ENCODE data around the gene PGAM2. TPM values are rescaled to one million over a fixed set of nuclear protein-coding genes. Genes with fewer than 3 reads are reported as not detected.

The PGAM2 gene
- total and polyA plus RNA-seq, 2 experiments from 2014 or later, result not detected

- H3K9ac ChIP-seq, result no peak overlapping the region
- no peak overlapping the region for H3K4me2 ChIP-seq (ENCODE audit: unreplicated experiment)
- no peaks in the 10 kb centered on the region; the same call in 1 of the 2 replicates for H3K36me3 ChIP-seq (ENCODE audit: low read depth)
- peaks cover 34% of the 10 kb centered on the region for H3K4me1 ChIP-seq (ENCODE audit: insufficient read depth)
- no peaks in the 10 kb centered on the region for H4K20me1 ChIP-seq (ENCODE audit: insufficient read depth)
- H3K9me2 ChIP-seq (ENCODE audit: insufficient read depth), result no peaks in the 10 kb centered on the region
- H3K9me3 ChIP-seq (ENCODE audit: low read depth), result no peaks in the 10 kb centered on the region
- H3K27me3 ChIP-seq (replicated peaks; ENCODE audit: insufficient read depth), result no peaks in the 10 kb centered on the region
- TF ChIP-seq EZH2 (IDR thresholded peaks at IDR 0.05; ENCODE audit: insufficient read depth, poor library complexity, severe bottlenecking) (no peak), EZH2phosphoT487 (IDR thresholded peaks at IDR 0.05; ENCODE audit: insufficient read depth, low read depth) (no peak)
- peak overlapping the region; percentile 69 for H3K27ac ChIP-seq
- no peak overlapping the region for H3K4me3 ChIP-seq
- H3F3A ChIP-seq (ENCODE audit: insufficient read depth), result peaks cover 48% of the 10 kb centered on the region
- 96 to 99% methylated on average over 17 of the region's 17 CpGs for WGBS, 2 experiments (ENCODE audit: low coverage in 1 of 2, low lambda C conversion rate in 2 of 2, missing lambda C conversion rate in 2 of 2)
- peaks cover 5% of the 10 kb centered on the region; the same call in 1 of the 2 replicates for H3K79me2 ChIP-seq (ENCODE audit: insufficient read depth)
- in situ Hi-C loops (cut with MboI), result loop anchor here (10.0 kb wide), 1 partner anchor 119 kb away; no protein-coding TSS in a partner anchor
- no peak for DNase-seq
- H2AFZ ChIP-seq, result no peak overlapping the region
Measured at GRCh38 chr7:44075296-44076075, 10.1 kb upstream of the PGAM2 start.

GRCh38 chr7:44074349-44074695, 9.0 kb upstream of the PGAM2 start:
- Histone ChIP-seq H2AFZ (no peak overlapping the region), H3K4me3 (no peak overlapping the region), H3K36me3 (ENCODE audit: low read depth) (no peaks in the 10 kb centered on the region; the same call in 1 of the 2 replicates), H3K9me3 (ENCODE audit: low read depth) (no peaks in the 10 kb centered on the region), H3K27me3 (replicated peaks; ENCODE audit: insufficient read depth) (no peaks in the 10 kb centered on the region), H3K27ac (peak overlapping the region; percentile 69), H3K4me1 (ENCODE audit: insufficient read depth) (peaks cover 36% of the 10 kb centered on the region), H3F3A (ENCODE audit: insufficient read depth) (peaks cover 54% of the 10 kb centered on the region), H3K79me2 (ENCODE audit: insufficient read depth) (no peaks in the 10 kb centered on the region; the same call in 1 of the 2 replicates), H4K20me1 (ENCODE audit: insufficient read depth) (no peaks in the 10 kb centered on the region), H3K9ac (peak overlapping the region; percentile 68), H3K9me2 (ENCODE audit: insufficient read depth) (no peaks in the 10 kb centered on the region), H3K4me2 (ENCODE audit: unreplicated experiment) (no peak overlapping the region)
- TF ChIP-seq EZH2 (IDR thresholded peaks at IDR 0.05; ENCODE audit: insufficient read depth, poor library complexity, severe bottlenecking) (no peak), EZH2phosphoT487 (IDR thresholded peaks at IDR 0.05; ENCODE audit: insufficient read depth, low read depth) (no peak)
- 94 to 95% methylated on average over 13 of the region's 13 CpGs for WGBS, 2 experiments (ENCODE audit: low coverage in 1 of 2, low lambda C conversion rate in 2 of 2, missing lambda C conversion rate in 2 of 2)
- DNase-seq, result no peak
- in situ Hi-C loops (cut with MboI), result loop anchor here (10.0 kb wide), 1 partner anchor 120 kb away; no protein-coding TSS in a partner anchor

GRCh38 chr7:44073664-44074348, 8.4 kb upstream of the PGAM2 start:
- no peak overlapping the region for H2AFZ ChIP-seq
- no peaks in the 10 kb centered on the region for H3K27me3 ChIP-seq (replicated peaks; ENCODE audit: insufficient read depth)
- H3K9me2 ChIP-seq (ENCODE audit: insufficient read depth), result no peaks in the 10 kb centered on the region
- in situ Hi-C loops (cut with MboI), result loop anchor here (10.0 kb wide), 1 partner anchor 121 kb away; no protein-coding TSS in a partner anchor
- H3K27ac ChIP-seq, result peak overlapping the region; percentile 69
- H3K4me3 ChIP-seq, result 0 out of 2 replicates have a peak overlapping the region, but pooled peaks have one; percentile 26
- peak overlapping the region; percentile 51 for H3K4me2 ChIP-seq (ENCODE audit: unreplicated experiment)
- no peaks in the 10 kb centered on the region; the same call in 1 of the 2 replicates for H3K79me2 ChIP-seq (ENCODE audit: insufficient read depth)
- no peaks in the 10 kb centered on the region for H4K20me1 ChIP-seq (ENCODE audit: insufficient read depth)
- peak overlapping the region; percentile 68 for H3K9ac ChIP-seq
- peaks cover 59% of the 10 kb centered on the region for H3F3A ChIP-seq (ENCODE audit: insufficient read depth)
- DNase-seq, result peak; percentile 86
- 37 to 50% methylated on average over 21 to 26 of the region's 26 CpGs for WGBS, 2 experiments (ENCODE audit: low coverage in 1 of 2, low lambda C conversion rate in 2 of 2, missing lambda C conversion rate in 2 of 2)
- TF ChIP-seq EZH2 (IDR thresholded peaks at IDR 0.05; ENCODE audit: insufficient read depth, poor library complexity, severe bottlenecking) (no peak), EZH2phosphoT487 (IDR thresholded peaks at IDR 0.05; ENCODE audit: insufficient read depth, low read depth) (no peak)
- no peaks in the 10 kb centered on the region; the same call in 1 of the 2 replicates for H3K36me3 ChIP-seq (ENCODE audit: low read depth)
- peaks cover 36% of the 10 kb centered on the region for H3K4me1 ChIP-seq (ENCODE audit: insufficient read depth)
- no peaks in the 10 kb centered on the region for H3K9me3 ChIP-seq (ENCODE audit: low read depth)
